VCaP (cell line): Measurements from ENCODE around the gene ADCY3.

Experiments used
- H3K27ac ChIP-seq: fragments of 450-650 bp; 2 replicates; pipeline ENCODE4 v1.5.1; 2017
- CTCF ChIP-seq: fragments of 450-650 bp; conservative IDR thresholded peaks from 2 replicates; pipeline ENCODE4 v1.5.1; 2017; ENCODE audit warnings: mild to moderate bottlenecking, moderate library complexity

Gene ADCY3

GRCh38 chr2:24774373-24774772, 145.7 kb downstream of the ADCY3 start:
- TF ChIP-seq CTCF = no peak
- H3K27ac ChIP-seq = no peak overlapping the region

DNA sequence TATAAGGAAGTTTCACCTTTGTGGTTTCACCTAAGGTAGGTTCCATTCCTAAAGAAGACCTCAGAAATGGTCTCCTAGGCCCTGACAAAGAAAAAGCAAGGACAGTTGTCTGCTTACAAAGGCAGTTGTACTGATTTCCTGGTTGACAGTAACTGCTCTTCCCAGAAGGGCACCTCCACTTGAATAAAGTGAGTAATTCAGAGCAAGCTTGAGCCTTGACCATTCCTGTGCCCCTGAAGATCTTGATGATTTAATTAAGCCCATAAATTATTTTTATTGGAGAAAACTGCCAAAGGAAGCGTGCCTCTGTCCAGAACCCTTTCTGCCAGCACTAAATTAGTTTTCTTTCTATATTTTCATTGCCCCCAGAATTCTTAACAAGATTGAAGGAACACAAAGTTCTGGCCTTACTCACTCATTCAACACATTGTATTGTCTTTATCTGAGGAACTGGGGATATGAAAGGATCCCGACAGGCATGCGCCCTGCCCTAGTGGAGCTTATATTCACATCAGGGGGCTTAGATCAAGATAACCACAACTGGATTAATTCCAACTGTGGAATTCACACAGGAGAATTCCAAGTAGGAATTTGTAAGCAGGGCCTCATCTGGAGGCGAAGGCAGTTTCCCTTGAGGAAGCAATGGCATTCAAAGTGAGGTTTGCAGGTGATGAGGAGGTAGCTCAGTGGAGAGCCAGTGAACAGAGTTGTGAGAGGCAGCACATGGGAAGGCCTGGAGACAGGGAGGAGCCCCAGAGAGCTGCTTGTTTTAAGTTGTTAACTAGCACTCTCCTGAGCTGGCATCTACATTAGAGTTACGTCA, 148.1 kb downstream of the ADCY3 start:
- TF ChIP-seq CTCF = no peak
- no peak overlapping the region for H3K27ac ChIP-seq

- H3K27ac ChIP-seq = no peak overlapping the region
- no peak for TF ChIP-seq CTCF
Measured at GRCh38 chr2:24771061-24771460, 149.0 kb downstream of the ADCY3 start.
